ENCODE data around the gene WDR91.

GRCh38 chr7:135186261-135186540 lies 25.1 kb downstream of the WDR91 start:
- TF ChIP-seq CTCF (IDR thresholded peaks at IDR 0.05) (no peak), REST (IDR thresholded peaks at IDR 0.05; ENCODE audit: insufficient read depth in 1 of 2, low read depth in 2 of 2, low read length in 1 of 2) (no peak), POLR2AphosphoS5 (IDR thresholded peaks at IDR 0.05; ENCODE audit: low read depth, low read length) (no peak), TCF7L2 (IDR thresholded peaks at IDR 0.05; ENCODE audit: low read depth, low read length) (no peak)
